ENCODE results near the gene MOSMO.

GRCh38 chr16:22030087-22030812, 22.3 kb downstream of the MOSMO start:
- no peak for TF ChIP-seq ZNF274 (IDR thresholded peaks at IDR 0.05; ENCODE audit: borderline replicate concordance, low read depth, low read length)
- no peak for TF ChIP-seq CAMTA2 (CRISPR knock-in tag; conservative IDR thresholded peaks at IDR 0.05)
- TF ChIP-seq, protein P1, sequence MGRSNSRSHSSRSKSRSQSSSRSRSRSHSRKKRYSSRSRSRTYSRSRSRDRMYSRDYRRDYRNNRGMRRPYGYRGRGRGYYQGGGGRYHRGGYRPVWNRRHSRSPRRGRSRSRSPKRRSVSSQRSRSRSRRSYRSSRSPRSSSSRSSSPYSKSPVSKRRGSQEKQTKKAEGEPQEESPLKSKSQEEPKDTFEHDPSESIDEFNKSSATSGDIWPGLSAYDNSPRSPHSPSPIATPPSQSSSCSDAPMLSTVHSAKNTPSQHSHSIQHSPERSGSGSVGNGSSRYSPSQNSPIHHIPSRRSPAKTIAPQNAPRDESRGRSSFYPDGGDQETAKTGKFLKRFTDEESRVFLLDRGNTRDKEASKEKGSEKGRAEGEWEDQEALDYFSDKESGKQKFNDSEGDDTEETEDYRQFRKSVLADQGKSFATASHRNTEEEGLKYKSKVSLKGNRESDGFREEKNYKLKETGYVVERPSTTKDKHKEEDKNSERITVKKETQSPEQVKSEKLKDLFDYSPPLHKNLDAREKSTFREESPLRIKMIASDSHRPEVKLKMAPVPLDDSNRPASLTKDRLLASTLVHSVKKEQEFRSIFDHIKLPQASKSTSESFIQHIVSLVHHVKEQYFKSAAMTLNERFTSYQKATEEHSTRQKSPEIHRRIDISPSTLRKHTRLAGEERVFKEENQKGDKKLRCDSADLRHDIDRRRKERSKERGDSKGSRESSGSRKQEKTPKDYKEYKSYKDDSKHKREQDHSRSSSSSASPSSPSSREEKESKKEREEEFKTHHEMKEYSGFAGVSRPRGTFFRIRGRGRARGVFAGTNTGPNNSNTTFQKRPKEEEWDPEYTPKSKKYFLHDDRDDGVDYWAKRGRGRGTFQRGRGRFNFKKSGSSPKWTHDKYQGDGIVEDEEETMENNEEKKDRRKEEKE (IDR thresholded peaks at IDR 0.05; ENCODE audit: borderline replicate concordance in 1 of 2, control insufficient read depth in 1 of 2, low read depth in 2 of 2, low read length in 1 of 2): no peak
- TF ChIP-seq MAFK (IDR thresholded peaks at IDR 0.05; ENCODE audit: low read length): no peak
- TF ChIP-seq TEAD4 (IDR thresholded peaks at IDR 0.05; ENCODE audit: low read length): no peak
- TF ChIP-seq TEAD4 (CRISPR knock-in tag; IDR thresholded peaks at IDR 0.05; ENCODE audit: borderline replicate concordance): no peak
- TF ChIP-seq ATF2 (CRISPR knock-in tag; IDR thresholded peaks at IDR 0.05): no peak
- TF ChIP-seq ARNT (IDR thresholded peaks at IDR 0.05): no peak
- no peak for TF ChIP-seq ZSCAN32 (CRISPR knock-in tag; IDR thresholded peaks at IDR 0.05)
- TF ChIP-seq ZNF165 (CRISPR knock-in tag; IDR thresholded peaks at IDR 0.05; ENCODE audit: borderline replicate concordance): no peak
- no peak for TF ChIP-seq HNRNPLL (IDR thresholded peaks at IDR 0.05; ENCODE audit: low read depth, low read length, poor library complexity, severe bottlenecking)
- TF ChIP-seq ATF1 (CRISPR knock-in tag; IDR thresholded peaks at IDR 0.05): no peak
- TF ChIP-seq ATF1 (tag; IDR thresholded peaks at IDR 0.05): no peak
- TF ChIP-seq TAF7 (tag; IDR thresholded peaks at IDR 0.05): no peak
